GM21526 (cell line): ENCODE results near the gene TBL1XR1.
"Not testable (repeated sequence)": the region's sequence is repeated elsewhere in the genome, so short reads cannot be mapped to it uniquely, and the experiment has no call there.

ENCODE experiments used
- ATAC-seq: cut with Tn5 transposase; IDR thresholded peaks from one replicate; pipeline ENCODE4 v1.9.1; 2021; ENCODE audit warnings: moderate library complexity; ENCODE audit not compliant: unreplicated experiment, low FRiP score

The TBL1XR1 gene

DNA sequence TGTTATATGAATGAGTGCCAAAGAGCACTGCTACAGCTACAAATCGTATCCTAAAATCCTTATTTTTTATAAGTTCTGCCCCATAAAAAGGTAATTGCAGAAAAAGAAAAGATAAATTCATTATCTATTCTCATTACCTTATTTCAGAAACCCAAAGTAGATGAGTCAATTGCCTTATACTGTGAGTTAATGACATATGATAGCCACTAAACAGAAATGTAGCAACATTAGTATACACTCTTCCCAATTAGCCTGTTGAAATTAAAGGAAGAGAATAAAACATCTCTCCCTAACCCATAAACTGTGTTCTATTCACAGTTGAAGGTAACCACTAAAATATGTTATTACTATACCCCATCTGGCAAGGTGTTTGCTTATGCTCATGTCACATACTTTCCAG is 11.0 kb downstream of the TBL1XR1 start:
- ATAC-seq = no peak

DNA sequence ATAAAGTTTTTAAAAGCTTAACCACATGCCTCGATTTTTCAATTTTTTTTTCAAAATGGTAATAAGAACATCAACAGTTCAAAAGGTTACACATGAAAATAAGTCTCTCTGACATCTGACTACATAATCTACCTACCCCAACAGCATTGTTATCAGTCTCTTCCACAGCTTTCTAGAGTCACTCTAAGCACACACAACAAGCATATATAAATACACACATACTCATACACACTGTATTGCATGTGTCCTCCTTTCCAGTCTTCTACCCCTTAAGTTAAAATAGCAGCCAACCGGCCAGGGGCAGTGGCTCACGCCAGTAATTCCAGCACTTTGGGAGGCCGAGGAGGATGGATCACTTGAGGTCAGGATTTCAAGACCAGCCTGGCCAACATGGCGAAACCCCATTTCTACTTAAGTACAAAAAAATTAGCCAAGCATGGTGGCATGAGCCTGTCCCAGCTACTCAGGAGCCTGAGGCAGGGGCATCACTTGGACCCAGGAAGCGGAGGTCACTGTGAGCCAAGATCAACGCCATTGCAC is 12.2 kb downstream of the TBL1XR1 start:
- ATAC-seq = peak; percentile 35

DNA sequence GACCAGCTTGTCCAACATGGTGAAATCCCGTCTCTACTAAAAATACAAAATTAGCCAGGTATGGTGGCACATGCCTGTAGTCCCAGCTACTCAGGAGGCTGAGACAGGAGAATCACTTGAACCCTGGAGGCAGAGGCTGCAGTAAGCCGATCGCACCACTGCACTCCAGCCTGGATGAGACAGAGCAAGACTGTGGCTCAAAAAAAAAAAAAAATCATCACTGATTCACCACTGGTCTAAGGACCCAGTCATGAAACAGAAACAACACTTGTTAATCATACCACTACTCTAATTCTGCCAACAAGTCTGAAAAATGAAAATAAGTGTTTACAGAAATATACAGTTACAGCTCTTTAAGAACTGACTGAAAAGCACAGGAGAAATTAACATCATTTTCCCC is 12.7 kb downstream of the TBL1XR1 start:
- peak; percentile 77 for ATAC-seq

DNA sequence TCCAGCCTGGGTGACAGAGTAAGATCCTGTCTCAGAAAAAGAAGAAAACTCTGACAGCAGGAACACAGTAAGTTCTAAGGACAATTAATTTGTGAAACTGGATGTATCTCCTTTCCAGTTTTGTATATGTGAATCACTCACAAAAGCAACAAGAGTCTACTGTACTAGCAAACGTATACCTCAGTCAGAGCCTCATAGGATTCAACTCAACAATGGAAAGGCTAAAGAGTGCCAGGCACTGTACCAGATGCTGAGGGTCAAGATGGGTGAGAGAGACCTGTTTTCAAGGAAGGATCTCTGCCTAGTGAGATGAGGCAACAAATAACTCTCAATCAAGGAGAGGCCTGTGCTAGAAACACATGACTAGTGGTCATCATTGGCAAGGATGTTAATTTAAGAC is 14.9 kb downstream of the TBL1XR1 start:
- no peak for ATAC-seq

DNA sequence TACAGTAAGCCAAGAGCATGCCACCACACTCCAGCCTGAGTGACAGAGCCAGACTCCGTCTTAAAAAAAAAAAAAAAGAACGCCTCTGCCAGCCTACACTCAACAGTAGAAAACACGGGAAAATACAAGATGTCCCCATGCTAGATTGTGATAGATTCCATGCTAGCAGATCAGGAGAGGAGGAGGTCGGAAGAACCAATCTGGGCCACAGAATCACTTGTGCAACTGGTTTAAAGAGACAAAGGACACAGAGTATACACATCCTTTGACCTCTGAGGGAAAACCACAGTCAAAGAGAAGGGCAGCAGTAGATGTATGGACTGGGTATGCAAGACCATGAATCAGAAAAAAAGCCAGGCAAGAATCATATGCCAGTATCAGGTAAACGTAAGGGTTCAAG is 15.9 kb downstream of the TBL1XR1 start:
- ATAC-seq = no peak

DNA sequence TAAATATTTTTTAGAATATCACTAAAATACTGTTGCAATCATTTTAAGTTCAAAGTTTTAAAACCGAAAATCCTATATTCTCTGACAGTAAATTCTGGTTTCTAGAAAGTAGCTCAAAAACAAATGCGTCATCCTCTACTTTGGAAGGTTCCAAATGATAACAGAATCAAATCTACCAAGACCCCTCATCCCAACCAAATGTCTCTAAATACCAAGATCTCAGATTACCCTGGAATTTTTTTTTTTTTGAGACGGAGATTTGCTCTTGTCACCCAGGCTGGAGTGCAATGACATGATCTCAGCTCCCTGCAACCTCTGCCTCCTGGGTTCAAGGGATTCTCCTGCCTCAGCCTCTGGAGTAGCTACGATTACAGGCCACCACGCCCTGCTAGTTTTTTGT is 16.8 kb downstream of the TBL1XR1 start:
- no peak for ATAC-seq

DNA sequence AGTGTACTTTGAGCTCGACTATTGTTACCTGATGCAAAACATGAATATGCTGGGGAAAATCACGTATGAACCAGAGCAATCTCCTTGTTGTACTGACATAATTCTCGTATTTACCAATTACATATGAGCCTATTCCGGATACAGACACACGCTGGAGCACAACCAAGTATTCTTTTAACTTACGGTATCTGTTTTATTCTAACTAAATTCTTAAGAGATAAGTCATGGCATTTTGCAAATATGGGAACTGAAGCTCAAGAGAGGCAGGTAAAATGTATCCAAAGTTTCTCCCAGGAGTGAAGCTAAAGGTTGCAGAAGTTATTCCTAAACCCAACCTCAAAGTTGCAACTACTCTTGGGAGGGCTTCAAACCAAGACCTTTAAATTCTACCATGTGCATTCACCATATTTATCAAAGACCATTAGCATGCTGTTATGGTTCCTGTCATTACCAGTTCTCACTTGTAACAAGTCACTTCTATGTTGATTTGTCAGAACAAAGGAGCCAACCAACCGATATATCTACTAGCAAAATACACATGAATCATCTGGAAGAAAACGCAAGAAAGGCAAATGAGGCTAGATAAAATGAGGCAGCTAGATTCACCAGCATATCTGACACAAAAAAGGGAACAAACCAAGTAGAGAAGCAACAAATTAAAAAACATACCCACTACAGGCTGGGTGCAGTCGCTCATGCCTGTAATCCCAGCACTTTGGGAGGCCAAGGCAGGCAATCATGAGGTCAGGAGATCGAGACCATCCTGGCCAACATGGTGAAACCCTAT is 17.8 kb downstream of the TBL1XR1 start:
- no peak for ATAC-seq

DNA sequence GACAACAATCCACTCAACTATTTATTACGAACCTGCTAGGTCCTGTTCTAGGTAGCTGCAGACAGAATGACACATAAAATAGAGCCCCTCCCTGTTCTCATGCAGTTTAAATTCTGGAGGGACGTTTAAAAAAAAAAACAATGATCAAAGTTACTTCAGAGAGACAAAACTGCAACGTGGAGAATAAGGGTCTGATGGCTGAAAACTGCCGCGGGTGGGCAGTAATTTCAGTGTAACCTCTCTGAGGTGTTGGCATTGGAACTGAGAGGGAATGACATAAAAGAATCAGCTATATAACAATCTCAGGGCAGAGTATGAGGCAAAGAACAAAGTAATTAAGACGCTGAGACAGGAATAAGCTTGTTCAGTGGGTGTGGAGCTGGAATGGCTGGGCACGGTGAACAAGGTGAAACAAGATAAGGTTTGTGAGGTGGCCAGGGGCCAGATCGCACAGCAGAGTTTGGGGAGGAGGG is 19.5 kb downstream of the TBL1XR1 start:
- ATAC-seq = no peak

DNA sequence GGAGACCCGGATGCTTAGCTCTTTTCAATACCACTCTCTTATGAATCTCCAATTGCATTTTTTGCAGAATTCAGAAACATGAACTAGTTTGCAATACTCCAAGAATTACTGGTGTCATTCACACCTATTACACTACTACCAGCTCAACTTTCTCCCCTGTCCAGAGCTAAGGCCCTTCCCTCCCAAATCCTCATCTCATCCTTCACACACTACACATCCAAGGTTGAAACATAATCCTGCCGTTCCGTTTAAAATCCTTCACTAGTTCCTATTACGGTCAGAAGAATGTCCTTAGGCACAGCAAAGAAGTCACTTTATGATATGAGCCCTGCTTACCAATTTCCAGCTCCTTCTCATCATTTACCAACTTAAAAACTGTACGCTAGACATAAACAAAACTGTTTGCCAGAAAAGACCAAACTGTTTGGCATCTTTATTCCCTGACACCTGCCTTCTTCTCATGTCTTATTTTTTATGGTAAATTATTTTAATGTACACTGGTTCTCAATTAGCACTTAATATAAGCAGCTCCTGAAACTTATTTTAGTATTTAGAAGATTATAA is 22.6 kb downstream of the TBL1XR1 start:
- no peak for ATAC-seq

DNA sequence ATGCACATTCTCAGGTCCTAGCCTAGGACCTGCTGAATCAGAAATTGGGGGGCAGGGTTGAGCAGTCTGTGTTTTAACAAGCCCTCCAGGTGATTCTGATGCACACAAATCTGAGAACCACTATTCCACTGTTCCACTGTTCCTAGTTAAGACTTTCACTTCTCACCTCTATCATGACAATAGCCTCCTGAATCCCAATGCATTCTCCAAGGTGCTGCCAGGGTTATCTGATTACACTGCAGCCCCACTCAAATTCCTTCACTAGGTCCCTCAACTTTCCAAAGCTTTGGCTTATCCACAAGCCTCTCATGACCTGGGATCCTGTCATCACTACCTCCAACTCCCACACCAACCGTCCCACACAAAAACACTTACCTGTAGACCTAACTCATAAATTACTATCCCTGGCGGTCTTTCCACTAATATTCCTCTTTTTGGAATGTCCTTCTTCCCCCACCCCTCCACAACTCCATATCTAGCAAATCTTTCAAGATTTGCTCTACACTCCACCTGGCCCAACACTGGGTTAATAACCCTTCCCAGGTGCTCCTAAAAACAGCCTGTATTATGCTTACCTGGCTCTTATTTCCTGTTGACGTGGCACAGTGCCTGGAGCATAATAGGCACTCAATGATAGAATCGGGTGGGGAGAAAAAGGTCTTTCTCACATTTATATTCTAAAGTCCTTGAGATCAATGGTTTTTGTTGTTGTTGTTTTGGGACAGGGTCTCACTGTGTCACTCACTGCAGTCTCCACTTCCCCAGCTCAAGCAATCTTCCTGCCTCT is 27.2 kb downstream of the TBL1XR1 start:
- ATAC-seq = no peak

DNA sequence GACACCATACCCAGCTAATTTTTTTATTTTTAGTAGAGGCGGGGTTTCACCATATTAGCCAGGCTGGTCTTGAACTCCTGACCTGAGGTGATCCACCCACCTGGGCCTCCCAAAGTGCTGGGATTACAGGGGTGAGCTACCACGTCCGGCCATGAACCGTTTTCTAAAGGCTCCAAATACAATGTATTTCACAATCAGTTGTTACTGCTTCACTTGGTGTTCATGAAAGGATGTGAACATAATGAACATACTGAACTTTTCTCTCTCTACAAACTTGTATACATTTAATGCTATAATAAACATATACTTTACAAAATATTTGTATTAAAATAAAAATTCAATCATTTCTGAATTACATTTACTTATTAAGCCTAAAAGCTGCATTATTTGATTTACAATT is 28.9 kb downstream of the TBL1XR1 start:
- no peak for ATAC-seq

DNA sequence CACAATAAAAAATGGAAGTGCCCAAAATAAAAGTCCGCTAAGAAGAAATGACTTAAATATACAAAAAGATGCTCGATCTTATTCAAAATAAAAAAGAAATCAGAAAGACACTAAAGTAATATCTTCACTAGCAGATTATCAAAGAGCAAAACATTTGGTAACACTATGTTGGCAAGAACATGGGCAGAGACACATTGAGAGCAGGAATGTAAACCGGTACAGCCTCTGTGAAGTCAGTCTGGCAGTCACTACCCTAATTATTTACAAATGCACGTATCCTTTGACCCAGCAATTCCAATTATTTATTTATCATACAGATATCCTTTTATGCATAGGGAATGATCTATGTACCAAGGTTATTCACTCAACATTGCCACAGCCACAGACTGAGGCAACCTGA is 34.5 kb downstream of the TBL1XR1 start:
- no peak for ATAC-seq

DNA sequence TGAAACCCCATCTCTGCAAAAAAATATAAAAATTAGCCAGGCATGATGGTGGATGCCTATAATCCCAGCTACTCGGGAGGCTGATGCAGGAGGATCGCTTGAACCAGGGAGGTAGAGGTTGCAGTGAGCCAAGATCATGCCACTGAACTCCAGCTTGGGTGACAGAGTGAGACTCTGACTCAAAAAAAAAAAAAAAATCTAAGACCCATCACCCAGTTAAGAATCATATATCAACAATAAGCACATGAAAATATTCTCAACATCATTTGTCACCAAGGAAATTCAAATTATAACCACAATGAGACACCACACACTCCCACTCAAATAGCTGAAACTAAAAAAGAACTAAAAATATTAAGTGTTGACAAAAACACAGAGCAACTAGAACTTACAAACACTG is 35.7 kb downstream of the TBL1XR1 start:
- ATAC-seq = not testable (repeated sequence)

DNA sequence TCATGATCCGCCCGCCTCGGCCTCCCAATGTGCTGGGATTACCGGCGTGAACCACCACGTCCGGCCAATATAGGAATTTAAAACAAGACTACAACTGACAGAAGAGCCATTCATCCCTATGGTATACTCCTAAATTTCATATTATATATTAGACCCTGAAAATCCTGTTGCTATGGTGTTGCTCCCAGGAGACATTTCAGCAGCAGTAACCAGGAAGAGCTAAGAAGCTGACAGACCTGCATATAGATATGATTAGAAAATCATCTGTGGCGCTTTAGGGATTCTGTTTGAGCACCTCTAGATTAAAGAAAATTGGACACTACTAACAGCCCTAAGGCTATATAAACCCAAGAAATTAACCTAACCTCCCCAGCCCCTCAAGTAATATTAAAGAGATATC is 38.8 kb downstream of the TBL1XR1 start:
- ATAC-seq = no peak

DNA sequence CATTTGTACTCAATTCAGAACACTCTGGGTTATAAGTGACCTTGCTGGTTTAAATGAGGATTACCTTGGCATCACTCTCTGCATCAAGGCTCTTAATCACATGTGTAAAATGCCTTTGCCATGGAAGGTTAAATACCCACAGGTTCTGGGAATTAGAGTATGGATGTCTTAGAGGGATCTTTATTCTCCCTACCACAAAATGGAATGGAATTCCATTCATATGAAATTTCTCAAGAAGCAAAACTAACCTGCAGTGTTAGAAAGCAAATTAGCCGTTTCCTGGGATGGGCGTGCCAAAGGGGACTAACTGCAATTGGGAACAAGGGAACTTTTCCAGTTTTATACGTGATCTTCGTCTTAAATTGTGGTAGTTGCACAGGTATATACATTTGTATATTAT is 39.8 kb downstream of the TBL1XR1 start:
- no peak for ATAC-seq

DNA sequence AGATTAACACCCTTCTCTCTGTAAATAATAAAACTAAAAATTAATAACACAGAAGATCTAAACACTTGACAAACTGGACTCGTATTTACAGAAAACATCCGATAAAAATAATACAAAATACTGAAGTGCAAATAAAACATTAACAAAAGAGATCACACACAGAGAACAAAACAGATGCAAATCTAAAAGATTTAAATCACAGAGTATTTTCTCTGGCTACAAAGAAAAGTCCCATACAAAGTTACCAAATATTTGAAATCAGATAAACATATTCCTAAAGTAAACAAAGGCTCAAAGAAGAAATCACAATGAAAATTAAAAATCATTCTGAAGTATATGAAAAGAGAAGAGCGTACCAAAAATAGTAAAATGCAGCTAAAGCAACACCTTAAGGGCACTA is 42.5 kb downstream of the TBL1XR1 start:
- ATAC-seq = no peak

DNA sequence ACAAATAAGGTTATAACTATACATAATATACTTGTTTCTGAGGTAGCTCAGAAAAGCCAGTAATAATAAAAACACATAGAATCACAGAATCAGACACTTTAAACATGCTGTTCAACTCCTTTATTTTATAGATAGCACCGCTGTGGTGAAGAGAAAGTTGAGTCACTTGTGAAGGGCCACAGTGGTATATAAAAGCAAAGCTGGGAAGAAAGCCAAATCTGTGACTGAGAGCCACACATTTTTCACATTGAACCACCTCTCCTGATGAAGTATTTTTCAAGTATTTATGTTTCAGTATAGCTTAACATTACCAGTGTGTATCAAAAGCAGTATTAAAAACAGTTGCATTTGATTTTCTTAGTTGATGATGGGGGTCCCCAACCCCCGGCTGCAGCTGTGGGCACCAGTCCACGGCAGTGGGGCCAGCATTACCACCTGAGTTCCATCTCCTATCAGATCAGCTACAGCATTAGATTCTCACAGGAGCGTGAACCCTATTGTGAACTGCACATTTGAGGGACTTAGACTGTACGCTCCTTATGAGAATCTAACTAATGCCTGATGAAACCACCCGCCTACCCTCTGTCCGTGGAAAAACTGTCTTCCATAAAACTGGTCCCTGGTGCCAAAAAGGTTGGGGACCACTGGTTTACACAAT is 46.2 kb downstream of the TBL1XR1 start:
- ATAC-seq = peak; percentile 59

DNA sequence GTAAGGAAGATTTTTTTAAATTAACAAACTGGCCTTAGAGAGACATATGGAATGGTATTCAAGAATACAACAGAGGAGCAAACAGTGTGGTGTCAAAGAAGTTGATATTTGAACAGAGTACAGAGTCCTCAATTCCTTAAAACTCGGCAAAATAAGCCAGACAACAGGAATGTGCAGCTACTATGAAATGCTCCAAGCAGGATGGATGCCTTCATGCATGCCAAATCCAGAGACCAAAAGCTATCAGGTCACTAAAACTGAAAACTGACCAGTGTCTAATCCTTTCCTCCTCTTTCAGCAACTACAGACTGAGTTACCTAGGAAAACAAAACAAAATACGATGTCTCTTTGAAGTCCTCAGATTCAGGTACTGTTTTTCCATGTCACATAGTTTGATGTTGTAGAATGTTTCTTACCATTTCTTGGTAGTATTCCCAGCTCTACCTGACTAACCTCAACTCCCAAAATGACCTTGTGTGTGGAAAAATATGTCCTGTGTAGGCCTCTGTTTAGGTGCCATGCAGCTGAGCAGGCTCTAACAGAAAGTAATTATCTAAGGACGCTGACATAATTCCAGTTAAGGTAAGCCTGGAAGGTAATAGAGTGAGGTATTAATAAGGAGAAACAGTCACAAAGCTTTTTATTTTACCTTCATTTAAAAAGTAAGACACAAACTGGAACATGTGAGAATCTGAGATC is 46.9 kb downstream of the TBL1XR1 start:
- ATAC-seq = no peak

DNA sequence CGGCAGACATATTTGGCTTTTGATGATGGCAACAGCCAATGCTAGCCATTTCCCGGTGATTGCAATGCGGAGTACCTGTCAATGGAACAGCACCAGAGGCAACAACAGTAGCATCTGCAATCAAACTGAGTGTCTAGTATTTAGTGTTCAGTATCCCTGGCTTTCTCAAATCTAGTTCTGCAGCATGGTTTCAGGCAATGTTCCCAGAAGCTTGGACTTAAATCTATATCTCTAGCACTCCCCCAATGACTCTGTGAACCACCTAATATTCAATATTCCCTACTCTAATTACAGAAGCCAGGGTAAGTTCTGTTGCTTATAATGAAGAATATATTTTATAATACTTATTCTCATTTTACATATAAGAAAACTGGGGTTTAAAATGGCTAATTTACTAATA is 48.2 kb downstream of the TBL1XR1 start:
- ATAC-seq = no peak

DNA sequence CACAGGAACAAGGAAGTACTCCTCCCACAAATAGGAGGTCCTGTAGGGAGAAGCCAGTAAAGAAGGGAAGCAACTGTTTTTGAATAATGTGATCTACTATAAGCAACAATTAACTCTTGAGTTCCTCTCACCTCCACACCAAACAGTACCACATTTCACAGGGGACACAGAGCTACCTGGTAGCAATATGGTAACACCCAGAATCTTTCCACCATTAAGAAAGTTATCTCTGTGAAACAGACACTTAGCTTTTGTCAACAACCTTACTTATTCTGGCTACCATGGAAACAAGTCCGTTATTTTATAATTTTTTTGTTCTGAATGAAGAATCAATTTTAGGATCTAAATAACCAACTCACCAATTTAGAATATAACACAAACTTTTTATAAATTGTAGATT is 49.5 kb downstream of the TBL1XR1 start:
- ATAC-seq = no peak
